Osteoblast (primary cell): ENCODE data around the gene TOR1A. TPM values are rescaled to one million over a fixed set of nuclear protein-coding genes. Genes with fewer than 3 reads are reported as not detected.

Experiments used
- DNase-seq: peaks from one replicate; pipeline ENCODE4 v3.0.0; 2011; ENCODE audit warnings: low spot score, mixed read lengths; ENCODE audit not compliant: insufficient read length; ENCODE audit errors: missing footprints
- H2AFZ ChIP-seq: 2 replicates; pipeline ENCODE4 v1.6.0; 2011; ENCODE audit warnings: mild to moderate bottlenecking, low read length
- H3K27ac ChIP-seq: 2 replicates; pipeline ENCODE4 v1.5.1; 2011; ENCODE audit warnings: mild to moderate bottlenecking, low read depth, low read length, moderate library complexity
- H3K27me3 ChIP-seq: 2 replicates; pipeline ENCODE4 v1.6.0; 2012; ENCODE audit warnings: mild to moderate bottlenecking, control low read depth, inconsistent platforms, low read length, moderate library complexity; ENCODE audit not compliant: insufficient read depth
- H3K36me3 ChIP-seq: 2 replicates; pipeline ENCODE4 v1.5.1; 2011; ENCODE audit warnings: mild to moderate bottlenecking, low read length, control low read depth, moderate library complexity; ENCODE audit not compliant: insufficient read depth
- H3K4me1 ChIP-seq: 2 replicates; pipeline ENCODE4 v1.5.1; 2011; ENCODE audit warnings: mild to moderate bottlenecking, low read length, control low read depth, moderate library complexity; ENCODE audit not compliant: insufficient read depth
- H3K4me2 ChIP-seq: 2 replicates; pipeline ENCODE4 v1.6.0; 2011; ENCODE audit warnings: mild to moderate bottlenecking, low read length; ENCODE audit not compliant: insufficient read depth
- H3K4me3 ChIP-seq: fragments of 200-600 bp; sonication (generic); 3 replicates; pipeline ENCODE4 v1.5.1; 2012; ENCODE audit warnings: mild to moderate bottlenecking, low read length, inconsistent platforms; ENCODE audit not compliant: insufficient read depth
- H3K79me2 ChIP-seq: 2 replicates; pipeline ENCODE4 v1.6.0; 2012; ENCODE audit warnings: mild to moderate bottlenecking, low read length, control low read depth, inconsistent platforms; ENCODE audit not compliant: insufficient read depth
- H3K9me3 ChIP-seq: 2 replicates; pipeline ENCODE4 v1.5.1; 2011; ENCODE audit warnings: low read depth, low read length, control low read depth
- H4K20me1 ChIP-seq: 2 replicates; pipeline ENCODE4 v1.6.0; 2012; ENCODE audit warnings: mild to moderate bottlenecking, low read length, control low read depth; ENCODE audit not compliant: insufficient read depth
- CTCF ChIP-seq: IDR thresholded peaks from 2 replicates; pipeline ENCODE4 v1.5.1; 2011; ENCODE audit warnings: mild to moderate bottlenecking, low read depth, low read length, moderate library complexity; ENCODE audit errors: extremely low read depth
- total RNA-seq: library from RNA; depleted of rRNA; stranded (reverse); fragments of >200 nt; gene quantifications from 2 replicates; pipeline ENCODE4 v1.2.3, GENCODE V29; 2012

The TOR1A gene
- total RNA-seq, 1 donor, result 52.1 TPM

GRCh38 chr9:129839324-129840023 lies 15.5 kb upstream of the TOR1A start:
- no peaks in the 10 kb centered on the region for H3K9me3 ChIP-seq
- peaks cover 29% of the 10 kb centered on the region for H3K4me1 ChIP-seq
- peaks cover 17% of the 10 kb centered on the region for H4K20me1 ChIP-seq
- no peaks in the 10 kb centered on the region for H3K27me3 ChIP-seq
- H2AFZ ChIP-seq, result no peak overlapping the region
- H3K4me3 ChIP-seq, result peak overlapping the region; percentile 36
- peaks cover 12% of the 10 kb centered on the region for H3K36me3 ChIP-seq
- peak; percentile 88 for DNase-seq
- H3K79me2 ChIP-seq, result peaks cover 66% of the 10 kb centered on the region
- peak overlapping the region; percentile 77 for H3K27ac ChIP-seq
- H3K4me2 ChIP-seq, result peak overlapping the region; percentile 71
- no peak for TF ChIP-seq CTCF

- Histone ChIP-seq H4K20me1 (peaks cover 17% of the 10 kb centered on the region), H3K4me2 (peak overlapping the region; percentile 71), H3K36me3 (peaks cover 11% of the 10 kb centered on the region), H3K4me1 (peaks cover 36% of the 10 kb centered on the region), H3K9me3 (no peaks in the 10 kb centered on the region), H3K27me3 (no peaks in the 10 kb centered on the region), H3K4me3 (peak overlapping the region; percentile 36), H2AFZ (peak overlapping the region; percentile 39), H3K27ac (peak overlapping the region; percentile 77), H3K79me2 (peaks cover 71% of the 10 kb centered on the region)
- peak; percentile 98 for DNase-seq
- TF ChIP-seq CTCF, result no peak
These were observed 14.8 kb upstream of the TOR1A start for GRCh38 chr9:129838707-129839259.

- TF ChIP-seq CTCF, result no peak
- H3K27ac ChIP-seq, result peak overlapping the region; percentile 72
- peaks cover 16% of the 10 kb centered on the region for H4K20me1 ChIP-seq
- no peaks in the 10 kb centered on the region for H3K9me3 ChIP-seq
- H3K27me3 ChIP-seq, result no peaks in the 10 kb centered on the region
- H3K79me2 ChIP-seq, result peaks cover 64% of the 10 kb centered on the region
- peak overlapping the region; percentile 85 for H2AFZ ChIP-seq
- peak overlapping the region; percentile 98 for H3K4me3 ChIP-seq
- peaks cover 42% of the 10 kb centered on the region for H3K4me1 ChIP-seq
- DNase-seq, result no peak
- peaks cover 21% of the 10 kb centered on the region for H3K36me3 ChIP-seq
- peak overlapping the region; percentile 97 for H3K4me2 ChIP-seq
These were observed 12.5 kb upstream of the TOR1A start for GRCh38 chr9:129836311-129837007.

GRCh38 chr9:129835860-129836223 lies 11.9 kb upstream of the TOR1A start:
- TF ChIP-seq CTCF, result no peak
- Histone ChIP-seq H3K27me3 (no peaks in the 10 kb centered on the region), H3K9me3 (no peaks in the 10 kb centered on the region), H4K20me1 (peaks cover 16% of the 10 kb centered on the region), H3K4me3 (peak overlapping the region; percentile 98), H2AFZ (peak overlapping the region; percentile 85), H3K79me2 (peaks cover 58% of the 10 kb centered on the region), H3K4me1 (peaks cover 42% of the 10 kb centered on the region), H3K27ac (peak overlapping the region; percentile 72), H3K4me2 (peak overlapping the region; percentile 97), H3K36me3 (peaks cover 27% of the 10 kb centered on the region)
- DNase-seq, result no peak
